NAMALWA (cell line): ENCODE results near the gene FNBP1.
A peak's percentile ranks its signal among the peaks of the same experiment; 100 is the strongest.
"Not testable (repeated sequence)": the region's sequence is repeated elsewhere in the genome, so short reads cannot be mapped to it uniquely, and the experiment has no call there.

Experiments used
- DNase-seq: peaks from one replicate; pipeline ENCODE4 v3.0.0-alpha.2; 2015; ENCODE audit warnings: low spot score

FNBP1 gene

DNA sequence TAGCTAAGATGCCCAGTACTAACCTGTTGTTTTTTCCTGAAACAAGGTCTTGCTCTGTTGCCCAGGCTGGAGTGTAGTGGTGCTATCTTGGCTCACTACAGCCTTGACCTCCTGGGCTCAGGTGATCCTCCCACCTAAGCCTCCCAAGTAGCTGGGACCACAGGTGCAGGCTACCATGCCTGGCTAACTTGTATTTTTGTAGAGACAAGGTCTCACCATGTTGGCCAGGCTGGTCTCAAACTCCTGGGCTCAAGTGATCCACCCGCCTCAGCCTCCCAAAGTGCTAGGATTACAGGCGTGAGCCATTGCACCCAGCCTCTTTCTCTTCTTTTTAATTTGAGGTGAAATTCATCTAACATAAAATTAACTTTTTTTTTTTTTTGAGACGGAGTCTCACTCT, 21.1 kb downstream of the FNBP1 start:
- DNase-seq: not testable (repeated sequence)

GRCh38 chr9:130021123-130021522, 21.9 kb downstream of the FNBP1 start:
- no peak for DNase-seq

- no peak for DNase-seq
Measured at GRCh38 chr9:130020618-130021017, 22.4 kb downstream of the FNBP1 start.

GRCh38 chr9:130018265-130018664, 24.7 kb downstream of the FNBP1 start:
- DNase-seq: no peak

DNA sequence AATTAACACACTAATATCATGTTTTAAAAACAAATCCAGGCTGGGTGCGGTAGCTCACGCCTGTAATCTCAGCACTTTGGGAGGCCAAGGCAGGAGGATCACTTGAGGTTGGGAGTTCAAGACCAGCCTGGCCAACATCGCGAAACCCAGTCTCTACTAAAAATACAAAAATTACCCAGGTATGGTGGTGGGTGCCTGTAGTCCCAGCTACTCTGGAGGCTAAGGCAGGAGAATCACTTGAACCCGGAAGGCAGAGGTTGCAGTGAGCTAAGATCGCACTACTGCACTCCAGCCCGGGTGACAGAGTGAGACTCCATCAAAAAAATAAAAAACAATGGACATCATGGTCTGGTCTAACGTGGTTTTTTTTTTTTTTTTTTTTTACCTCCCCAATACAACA, 25.5 kb downstream of the FNBP1 start:
- DNase-seq: not testable (repeated sequence)

DNA sequence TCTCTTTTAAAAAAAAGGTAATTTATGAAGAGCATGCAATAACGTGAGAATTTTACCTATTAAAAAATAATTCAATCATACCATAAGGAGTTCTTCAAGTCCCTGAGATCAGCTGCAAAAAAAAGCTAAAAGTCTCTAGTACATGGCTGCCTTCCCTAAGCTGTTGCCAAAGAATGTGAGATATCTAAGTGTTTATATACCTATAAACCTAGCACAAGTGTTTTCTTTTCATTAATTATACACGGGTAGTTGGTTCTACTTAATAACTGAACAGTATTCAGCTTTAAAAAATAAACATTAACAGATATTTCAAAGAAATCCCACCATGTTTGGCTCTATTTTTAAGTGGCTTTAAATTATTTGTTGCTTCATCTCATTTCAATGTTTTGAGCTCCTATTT, 25.9 kb downstream of the FNBP1 start:
- no peak for DNase-seq

DNA sequence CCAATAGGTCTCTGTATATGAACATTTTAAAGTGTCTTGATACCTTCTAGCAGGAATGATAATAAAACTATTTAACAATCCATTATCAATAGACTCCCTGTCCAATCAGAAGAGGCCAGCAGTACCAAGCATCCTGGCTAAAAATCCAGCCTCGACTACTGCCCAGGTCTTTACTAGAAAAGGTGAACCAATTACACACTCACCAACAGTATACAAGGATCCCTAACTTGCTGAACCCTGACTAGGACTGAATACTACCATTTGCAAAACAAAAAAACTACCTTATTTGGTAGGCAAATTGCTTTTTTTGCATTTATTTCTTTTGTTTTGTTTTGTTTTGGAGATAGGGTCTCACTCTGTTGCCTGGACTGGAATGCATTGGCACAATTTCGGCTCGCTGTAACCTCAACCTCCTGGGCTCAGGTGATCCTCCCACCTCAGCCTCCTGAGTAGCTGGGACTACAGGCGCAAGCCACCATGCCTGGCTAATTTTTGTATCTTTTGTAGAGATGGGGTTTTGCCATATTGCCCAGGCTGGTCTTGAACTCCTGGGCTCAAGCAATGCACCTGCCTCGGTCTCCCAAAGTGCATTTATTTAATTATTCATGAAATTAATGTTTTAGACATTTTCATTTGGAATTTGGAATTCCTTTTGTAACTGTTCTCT, 27.5 kb downstream of the FNBP1 start:
- no peak for DNase-seq

- no peak for DNase-seq
Measured at GRCh38 chr9:130013326-130013725, 29.7 kb downstream of the FNBP1 start.

DNA sequence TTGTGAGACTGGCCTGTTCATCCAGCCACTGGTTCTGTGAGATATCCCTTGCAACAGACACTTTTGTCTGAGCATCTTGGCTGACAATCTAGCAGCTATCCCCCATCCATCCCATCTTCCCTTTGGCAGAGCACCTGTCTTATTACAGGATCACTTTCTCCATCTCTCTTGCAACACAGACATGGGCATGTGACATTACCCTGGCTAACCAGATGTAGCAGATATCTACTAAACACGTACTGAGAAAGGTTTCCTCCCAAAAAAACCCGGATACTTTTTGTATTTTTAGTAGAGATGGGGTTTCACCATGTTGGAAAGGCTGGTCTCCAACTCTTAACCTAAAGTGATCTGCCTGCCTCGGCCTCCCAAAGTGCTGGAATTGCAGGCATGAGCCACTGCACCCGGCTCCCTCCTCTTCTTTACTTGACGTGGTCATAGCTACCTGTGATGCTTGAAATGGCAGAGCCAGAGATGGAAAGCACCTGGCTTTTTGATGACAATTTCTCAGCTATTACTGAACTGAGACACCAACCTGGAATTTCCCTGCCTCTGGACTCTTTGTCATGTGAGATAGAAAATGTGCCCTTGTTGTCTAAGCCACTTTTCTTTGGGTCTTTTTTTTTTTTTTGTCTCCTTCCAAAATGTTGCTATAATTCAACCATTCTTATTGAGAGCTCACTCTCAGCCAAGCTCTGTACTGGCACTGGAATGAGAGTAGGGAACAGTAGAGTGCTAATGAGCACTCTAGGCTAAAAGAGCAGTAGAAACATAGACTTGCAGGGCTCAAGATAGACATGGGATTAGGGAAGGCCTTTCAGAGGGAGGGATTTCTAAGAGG, 32.6 kb downstream of the FNBP1 start:
- DNase-seq: peak; percentile 48

DNA sequence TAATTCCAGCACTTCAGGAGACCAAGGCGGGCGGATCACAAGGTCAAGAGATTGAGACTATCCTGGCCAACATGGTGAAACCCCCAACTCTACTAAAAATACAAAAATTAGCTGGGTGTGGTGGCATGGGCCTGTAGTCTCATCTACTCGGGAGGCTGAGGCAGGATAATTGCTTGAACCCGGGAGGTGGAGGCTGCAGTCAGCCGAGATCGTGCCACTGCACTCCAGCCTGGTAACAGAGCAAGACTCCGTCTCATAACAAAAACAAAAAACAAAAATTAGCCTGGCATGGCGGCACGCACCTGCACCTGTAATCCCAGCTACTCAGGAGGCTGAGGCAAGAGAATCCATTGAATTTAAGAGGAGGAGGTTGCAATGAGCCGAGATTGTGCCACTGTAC, 33.4 kb downstream of the FNBP1 start:
- not testable (repeated sequence) for DNase-seq

DNA sequence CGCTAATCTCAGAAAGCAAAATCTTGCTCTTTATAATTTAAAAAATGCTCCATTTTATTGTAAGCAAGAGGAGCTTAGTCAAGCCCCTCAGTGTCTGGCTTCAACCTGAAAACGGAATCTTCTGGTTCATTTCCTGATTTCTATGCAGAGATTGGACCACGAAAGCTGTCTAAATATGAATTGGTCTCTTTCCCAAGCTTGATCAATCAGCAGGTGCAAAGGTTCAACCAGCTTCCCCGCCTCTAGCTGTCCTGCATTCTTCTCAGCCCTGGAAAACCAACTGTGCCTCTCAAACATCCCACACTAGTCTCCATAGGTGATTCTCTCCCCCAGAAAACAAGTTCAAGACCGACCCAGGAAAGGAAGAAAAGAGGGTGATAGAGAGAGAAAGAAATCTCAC, 34.5 kb downstream of the FNBP1 start:
- DNase-seq: no peak

GRCh38 chr9:130006952-130007351, 36.0 kb downstream of the FNBP1 start:
- DNase-seq: not testable (repeated sequence)

DNA sequence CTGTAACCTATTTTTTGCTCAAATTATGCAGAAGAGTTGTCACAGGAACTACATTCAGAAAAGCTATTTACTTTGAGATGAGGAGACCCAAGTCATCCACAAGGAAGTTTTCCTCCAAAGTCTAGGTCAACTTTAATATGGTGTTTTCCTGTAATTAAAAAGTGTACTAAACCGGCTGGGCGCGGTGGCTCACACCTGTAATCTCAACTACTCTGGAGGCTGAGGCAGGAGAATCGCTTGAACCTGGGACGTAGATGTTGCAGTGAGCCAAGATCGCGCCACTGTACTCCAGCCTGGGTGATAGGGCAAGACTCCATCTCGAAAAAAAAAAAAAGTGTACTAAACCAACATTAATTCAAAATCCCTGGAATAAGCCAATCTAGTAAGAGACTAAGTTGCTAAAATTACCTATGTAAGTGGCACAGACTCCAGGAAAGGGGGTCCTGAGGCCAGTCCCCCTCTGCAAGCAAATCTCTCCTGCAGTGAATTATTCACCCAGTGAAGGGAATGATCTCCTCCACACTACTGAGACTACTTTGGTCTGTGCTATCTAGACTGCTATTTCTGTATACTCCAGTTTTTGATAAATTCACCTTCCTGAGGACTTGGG, 38.9 kb downstream of the FNBP1 start:
- no peak for DNase-seq

DNA sequence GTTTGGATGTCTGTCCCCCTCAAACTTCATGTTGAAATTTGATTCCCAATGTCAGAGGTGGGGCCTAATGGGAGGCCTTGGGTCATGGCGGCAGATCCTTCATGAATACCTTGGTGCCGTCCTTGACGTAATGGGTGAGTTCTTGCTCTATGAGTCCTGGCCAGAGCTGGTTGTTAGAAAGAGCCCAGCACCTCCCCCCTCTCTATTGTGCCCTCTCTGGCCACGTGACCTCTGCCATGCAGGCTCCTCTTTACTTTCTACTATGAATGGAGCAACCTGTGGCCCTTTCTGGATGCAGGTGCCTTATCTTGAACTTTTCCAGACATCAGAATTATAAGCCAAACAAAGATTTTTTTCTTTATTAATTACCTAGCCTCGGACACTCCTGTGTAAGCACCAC, 40.7 kb downstream of the FNBP1 start:
- DNase-seq: no peak

GRCh38 chr9:130001190-130001589, 41.8 kb downstream of the FNBP1 start:
- no peak for DNase-seq

GRCh38 chr9:129999141-129999510, 43.9 kb downstream of the FNBP1 start:
- DNase-seq: no peak

- DNase-seq: no peak
Measured at GRCh38 chr9:129998491-129999140, 44.4 kb downstream of the FNBP1 start.

GRCh38 chr9:129997706-129998105, 45.3 kb downstream of the FNBP1 start:
- DNase-seq: not testable (repeated sequence)

DNA sequence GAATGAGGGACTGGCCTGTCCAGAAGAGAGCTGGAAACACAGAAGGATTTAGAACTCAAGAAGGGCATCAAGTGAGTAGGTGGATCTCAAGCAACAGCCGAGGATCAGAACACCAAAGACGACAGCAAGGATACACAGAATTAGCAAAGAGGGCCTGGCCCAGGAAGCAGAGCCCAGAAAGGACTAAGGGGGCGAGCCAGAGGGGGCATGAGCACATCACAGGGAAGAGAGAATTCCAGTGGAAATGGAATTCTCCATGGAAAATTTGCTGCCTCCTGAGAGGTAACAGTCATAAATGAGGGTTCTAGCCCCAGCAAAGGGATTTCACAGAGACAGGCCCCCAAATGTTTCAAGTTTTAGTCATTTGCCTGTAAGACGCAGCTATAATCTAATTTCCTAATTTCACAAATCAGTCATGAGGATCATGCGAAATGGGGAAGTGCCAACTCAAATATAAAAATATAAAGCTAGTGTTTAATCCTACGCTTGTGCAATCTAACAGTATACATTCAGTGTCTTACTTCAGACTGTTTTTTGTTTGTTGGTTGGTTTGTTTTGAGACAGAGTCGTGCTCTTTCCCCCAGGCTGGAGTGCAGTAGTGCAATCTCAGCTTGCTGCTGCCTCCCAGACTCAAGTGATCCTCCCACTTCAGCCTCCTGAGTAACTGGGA, 46.7 kb downstream of the FNBP1 start:
- peak; percentile 49 for DNase-seq

- DNase-seq: peak; percentile 33
Measured at GRCh38 chr9:129995409-129996160, 47.4 kb downstream of the FNBP1 start.

GRCh38 chr9:129994882-129995281, 48.1 kb downstream of the FNBP1 start:
- no peak for DNase-seq
